GDM1 (cell line): ENCODE measurements around the gene BCLAF1.
"Not testable (repeated sequence)": the region's sequence is repeated elsewhere in the genome, so short reads cannot be mapped to it uniquely, and the experiment has no call there.

Source experiments
- DNase-seq: peaks from one replicate; lab custom pipeline; 2025; lab: John Stamatoyannopoulos, UW

Gene BCLAF1

DNA sequence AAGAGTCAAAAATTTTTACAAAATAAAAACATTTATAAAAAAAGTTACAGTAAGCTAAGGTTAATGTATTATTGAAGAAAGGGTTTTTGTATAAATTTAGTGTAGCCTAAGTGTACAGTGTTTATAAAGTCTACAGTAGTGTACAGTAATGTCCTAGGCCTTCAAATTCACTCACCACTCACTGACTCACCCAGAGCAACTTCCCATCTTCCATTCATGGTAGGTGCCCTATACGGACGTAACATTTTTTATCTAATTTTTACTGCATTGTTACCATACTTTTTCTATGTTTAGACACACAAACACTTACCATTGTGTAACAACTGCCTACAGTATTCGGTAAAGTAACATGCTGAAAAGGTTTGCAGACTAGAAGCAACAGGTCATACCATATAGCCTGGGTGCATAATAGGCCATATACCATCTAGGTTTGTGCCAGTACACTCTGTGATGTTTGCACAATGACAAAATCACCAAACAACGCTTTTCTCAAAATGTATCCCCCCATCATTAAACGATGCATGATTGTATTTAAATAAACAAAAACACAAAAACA lies 45.5 kb downstream of the BCLAF1 start:
- DNase-seq: no peak

DNA sequence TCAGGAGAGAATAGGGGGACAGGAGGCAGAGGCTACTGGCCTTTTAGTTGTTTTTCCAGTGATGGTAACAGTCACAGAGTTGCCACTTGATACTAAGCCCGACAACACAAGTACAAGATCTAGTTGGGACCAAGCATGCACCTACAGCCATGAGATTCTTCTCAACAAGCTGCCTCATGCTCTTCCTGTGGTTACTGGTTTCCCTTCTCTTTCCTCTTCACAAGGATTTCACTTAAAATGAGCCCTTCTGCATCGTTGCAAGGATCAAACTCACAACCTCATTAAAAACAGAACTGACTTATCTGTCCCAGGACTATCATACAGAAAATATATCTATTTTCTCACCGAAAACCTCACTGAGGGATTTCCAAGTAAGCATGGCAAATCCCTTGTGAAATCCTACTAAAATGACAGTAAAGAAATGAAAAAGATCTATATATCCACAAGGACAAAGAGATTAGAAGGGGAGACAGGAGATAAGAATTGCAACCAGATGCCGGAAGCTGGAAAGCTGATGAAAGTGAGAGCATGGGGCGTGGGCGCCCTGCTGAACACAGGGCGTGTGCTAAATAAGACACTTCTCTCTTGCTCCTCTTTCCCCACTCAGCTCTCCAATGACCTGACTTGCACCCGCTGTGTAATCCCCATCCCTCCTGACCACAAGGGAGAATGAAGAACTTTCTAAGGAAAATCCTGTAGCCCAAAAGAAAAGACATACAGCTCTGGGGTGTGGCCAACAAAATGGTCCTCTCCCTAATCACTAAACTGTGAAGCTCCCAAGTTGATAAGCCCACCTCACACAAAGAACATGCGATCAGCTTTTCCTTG lies 53.0 kb downstream of the BCLAF1 start:
- peak; percentile 45 for DNase-seq

DNA sequence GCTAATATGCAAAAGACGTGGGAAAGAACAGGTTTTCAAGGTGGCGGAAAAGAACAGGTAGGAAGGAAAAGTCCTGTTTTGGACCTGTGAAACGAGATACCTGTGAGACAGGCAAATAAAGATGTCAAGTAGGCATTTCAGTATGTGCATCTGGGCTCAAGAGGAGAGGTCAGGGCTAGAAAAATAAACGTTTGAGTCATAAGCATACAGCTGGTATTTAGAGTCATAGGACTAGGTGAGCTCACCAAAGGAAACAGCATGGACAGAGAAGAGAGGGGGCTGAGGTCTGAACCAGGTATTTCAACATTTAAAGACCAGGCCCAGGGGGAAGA lies 54.4 kb downstream of the BCLAF1 start:
- DNase-seq: no peak

DNA sequence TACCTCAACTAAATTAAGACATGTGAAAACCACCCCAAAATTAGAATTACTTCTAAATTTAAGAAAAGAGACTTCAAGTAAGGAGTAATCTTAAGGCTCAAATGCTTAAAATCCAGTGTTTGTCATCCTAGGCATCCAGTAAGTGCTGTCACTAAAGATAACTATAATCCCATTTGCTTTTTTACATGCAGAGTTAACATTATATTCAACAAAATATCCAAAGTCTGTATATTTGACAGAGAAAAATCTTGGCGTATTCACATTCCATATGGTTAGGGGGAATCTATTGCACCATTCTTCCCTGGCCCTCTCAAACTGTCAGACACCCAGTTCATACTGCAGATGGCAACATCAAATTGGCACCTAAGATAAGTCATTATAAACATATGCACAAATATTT lies 56.9 kb downstream of the BCLAF1 start:
- no peak for DNase-seq

DNA sequence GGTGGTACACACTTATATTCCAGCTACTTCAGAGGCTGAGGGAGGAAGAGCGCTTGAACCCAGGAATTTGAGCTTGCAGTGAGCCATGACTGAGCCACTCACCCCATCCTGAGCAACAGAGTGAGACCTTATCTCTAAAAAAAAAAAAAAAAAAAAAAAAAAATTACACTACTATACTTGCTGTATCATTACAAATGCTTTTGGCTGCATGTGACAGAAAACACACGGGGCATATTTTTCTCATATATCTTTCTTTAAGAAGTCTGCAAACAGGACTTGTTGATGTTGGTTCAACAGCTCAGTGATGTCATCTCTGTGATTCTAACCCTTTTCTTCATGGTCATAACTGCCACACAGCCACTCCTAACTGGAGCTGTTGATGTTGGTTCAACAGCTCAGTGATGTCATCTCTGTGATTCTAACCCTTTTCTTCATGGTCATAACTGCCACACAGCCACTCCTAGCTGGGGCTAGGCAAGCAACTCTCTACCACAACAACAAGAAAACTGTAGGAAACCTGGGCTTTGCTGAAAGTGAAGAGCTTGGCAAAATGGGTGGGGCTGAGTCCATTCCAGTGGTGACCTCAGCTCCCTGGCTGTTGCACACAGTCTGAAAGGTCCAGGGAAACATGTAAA lies 59.3 kb downstream of the BCLAF1 start:
- DNase-seq: no peak

DNA sequence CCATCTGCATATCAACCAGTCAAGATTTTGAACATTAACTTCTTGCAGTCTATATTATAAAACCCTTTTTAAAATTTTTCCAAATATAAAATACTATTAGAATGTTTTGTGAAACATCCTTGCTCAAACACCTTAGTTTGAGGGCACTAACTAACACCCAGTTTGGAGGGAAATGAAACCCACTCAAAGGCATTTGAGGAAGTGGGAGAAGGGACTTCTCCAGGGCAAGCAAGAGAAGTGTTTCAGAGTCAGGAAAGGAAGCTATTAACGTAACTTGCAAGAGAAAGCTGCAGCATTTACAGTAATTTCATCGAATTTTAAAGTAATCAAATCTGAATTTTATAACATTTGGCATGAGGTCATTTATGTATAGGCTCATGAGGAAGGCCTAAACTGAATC lies 60.8 kb downstream of the BCLAF1 start:
- no peak for DNase-seq

DNA sequence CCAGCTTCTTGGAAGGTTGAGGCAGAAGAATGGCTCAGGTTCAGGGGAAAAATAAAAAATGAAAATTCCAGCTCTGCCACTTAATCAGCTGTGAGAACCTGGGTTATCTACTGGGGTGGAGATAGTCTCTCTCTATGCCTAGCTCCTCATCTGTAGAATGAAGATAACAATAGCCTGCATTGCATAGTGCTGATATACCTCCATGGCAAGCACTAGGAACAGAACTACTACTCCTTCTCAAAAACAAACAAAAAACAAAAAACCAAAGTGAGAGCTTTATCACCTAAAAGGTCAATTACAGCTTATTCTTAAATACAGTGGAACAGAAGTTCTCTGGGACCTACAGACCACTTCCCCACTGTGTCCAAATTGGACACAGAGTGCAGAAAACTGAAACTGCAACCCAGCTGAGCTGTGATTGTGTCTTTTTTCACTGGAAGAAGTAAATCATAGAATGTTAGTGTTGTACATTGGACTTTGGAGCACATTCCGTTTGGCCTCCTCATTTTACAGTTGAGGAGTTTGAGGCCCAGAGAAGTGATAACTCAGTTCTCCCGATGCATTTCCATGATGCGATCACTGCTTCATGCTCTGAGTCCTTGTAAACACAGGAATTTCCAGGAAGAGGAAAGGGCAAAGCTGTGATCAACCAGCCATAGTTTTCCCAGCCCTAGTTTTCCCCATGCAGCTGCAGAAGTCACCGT lies 62.8 kb downstream of the BCLAF1 start:
- no peak for DNase-seq

DNA sequence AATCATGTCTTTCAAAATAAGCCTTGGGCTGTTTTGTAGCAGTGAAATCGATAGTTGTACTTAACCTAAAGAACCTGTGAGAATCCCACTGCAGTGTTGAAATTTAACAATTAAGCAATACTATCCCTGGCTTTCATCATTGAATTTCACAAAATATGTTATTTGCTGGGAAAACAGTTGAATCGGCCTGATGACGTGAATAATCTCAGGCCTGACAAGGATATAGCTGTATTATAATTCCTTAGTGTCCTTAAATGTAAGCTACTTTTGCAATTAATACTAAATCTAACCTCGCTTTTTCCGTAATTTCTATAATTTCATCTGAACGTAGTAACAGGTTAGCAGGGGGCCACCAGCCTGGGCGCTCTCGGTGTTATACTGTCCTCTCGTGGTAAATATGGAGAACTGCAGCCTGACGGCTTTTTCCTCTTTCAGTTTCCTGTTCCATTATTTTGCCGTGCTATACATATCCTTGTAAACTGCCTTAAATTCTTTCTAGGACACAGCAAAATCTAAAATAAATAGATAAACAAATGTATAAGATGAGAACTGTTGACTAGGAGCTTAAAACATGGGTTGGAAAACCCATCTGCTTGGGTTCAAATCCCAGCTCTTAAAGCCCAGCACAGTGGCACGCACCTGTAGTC lies 63.5 kb downstream of the BCLAF1 start:
- DNase-seq: no peak

DNA sequence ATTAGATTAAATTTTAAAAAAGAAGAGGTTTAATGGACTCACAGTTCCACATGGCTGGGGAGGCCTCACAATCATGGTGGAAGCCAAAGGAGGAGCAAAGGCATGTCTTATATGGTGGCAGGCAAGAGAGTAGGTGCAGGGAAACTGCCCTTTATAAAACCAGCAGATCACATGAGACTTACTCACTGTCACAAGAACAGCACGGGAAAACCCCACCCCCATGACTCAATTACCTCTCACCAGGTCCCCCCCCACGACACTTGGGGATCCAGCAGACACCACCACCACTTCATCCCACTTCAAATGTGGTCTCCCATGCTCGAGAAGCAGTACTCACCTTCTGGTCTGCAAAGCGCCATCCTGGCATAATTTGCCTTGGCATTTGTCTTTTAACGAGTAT lies 64.2 kb downstream of the BCLAF1 start:
- no peak for DNase-seq

DNA sequence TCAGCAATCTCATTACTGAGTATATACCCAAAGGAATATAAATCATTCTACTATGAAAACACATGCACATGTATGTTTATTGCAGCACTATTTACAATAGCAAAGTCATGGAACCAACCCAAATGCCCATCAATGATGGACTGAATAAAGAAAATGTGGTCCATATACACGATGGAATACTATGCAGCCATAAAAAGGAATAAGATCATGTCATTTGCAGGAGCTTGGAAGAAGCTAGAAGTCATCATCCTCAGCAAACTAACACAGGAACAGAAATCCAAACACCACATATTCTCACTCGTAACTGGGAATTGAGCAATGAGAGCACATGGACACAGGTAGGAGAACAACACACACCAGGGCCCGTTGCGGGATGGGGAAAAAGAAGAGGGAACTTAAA lies 64.7 kb downstream of the BCLAF1 start:
- DNase-seq: not testable (repeated sequence)

DNA sequence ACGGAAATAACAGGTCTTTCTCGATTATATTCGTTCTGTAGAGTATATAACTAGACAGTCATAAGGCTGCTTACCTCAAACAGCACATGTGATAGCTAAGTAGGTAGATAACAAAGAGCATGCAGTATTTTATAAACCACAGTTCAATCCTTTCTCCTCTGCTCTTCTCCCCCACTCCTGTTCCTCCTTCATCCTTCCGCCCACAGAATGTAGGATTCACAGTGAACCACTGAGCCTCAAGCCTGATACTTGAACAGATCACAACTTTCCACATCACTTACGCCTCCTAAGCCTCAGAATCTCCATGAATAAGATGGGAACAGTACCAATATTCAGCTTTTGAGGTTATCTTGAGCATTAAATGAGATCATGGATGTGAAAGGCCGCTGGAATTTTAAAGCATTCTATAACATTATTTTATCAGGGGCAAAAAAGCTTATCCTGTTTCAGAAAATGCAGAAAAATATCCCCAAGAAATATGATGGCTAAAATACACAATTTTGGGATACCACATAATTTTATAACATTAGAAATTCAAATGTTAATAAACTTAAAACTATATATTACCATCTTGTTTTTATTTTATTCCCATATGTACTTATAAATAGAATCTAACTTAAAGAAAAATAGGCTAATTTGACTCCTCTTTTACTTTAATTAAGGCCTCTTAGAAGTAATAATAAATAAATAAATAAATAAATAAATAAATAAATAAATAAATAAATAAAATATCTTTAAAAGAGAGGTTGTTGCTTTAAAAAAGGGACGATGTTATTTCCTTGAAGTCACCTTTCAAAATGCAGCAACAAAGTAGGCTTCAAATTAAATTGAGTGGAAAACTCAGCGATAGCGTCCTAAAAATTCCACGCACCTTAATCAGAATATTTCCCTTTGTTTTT lies 72.9 kb downstream of the BCLAF1 start:
- no peak for DNase-seq

DNA sequence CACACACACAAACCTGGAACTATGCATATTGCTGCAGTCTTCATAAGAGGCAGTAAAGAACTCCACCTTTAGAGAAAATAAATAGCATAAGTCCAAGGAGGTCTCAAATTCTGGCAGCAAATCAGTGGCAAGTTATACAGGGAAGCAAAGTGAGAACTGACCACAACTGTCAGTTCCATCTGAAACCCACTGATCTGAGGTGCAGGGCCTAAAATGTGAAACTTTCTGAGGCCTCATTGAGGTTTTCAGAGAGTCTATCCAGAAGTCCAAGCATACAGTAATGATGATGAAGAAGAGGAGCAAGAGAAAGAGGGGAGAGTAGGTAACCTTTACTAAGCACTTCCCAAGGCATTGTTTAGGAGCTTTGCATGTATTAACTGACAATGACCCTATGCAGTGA lies 75.8 kb downstream of the BCLAF1 start:
- no peak for DNase-seq

DNA sequence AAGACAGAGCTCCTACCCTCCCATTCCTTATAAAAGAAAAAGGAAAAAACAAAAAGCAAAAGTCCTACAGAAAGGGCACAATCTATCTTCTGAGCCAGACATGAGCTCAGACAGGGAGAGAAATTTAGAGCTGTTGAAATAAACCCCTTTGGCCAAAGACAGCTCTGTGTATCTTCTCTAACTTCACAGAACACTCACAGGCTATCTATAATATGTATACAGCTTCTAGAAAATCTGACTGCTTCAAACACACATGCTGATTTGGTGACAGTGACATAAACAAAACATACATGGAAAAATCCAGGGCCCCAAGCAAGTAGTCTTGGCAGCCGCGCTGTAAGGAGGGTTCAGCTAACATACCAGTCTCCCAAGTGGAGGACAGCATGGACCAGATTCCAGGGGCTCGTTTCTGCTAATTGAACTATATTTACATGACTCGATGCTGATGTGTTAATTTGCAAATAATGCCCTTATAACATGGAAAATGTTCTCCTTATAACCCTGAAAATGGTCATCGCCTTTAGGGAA lies 76.6 kb downstream of the BCLAF1 start:
- DNase-seq: no peak

DNA sequence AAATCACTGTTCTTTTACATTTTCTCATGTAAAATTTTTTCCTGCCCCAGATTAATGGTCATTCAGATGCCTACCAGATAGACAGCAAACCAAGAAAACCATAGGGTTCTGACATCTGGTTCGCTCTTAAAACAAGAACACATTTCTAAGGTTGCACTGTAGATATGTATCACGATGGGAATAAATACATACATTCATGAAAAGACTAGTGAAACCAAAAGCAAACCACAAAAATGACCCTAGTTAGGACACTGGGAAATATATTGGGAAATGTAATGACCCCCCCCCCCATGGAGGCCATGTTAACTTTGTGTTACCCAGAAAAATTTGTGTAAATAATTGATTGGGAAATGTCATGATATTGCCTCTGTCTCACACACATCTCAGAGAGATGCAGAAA lies 77.0 kb downstream of the BCLAF1 start:
- no peak for DNase-seq

DNA sequence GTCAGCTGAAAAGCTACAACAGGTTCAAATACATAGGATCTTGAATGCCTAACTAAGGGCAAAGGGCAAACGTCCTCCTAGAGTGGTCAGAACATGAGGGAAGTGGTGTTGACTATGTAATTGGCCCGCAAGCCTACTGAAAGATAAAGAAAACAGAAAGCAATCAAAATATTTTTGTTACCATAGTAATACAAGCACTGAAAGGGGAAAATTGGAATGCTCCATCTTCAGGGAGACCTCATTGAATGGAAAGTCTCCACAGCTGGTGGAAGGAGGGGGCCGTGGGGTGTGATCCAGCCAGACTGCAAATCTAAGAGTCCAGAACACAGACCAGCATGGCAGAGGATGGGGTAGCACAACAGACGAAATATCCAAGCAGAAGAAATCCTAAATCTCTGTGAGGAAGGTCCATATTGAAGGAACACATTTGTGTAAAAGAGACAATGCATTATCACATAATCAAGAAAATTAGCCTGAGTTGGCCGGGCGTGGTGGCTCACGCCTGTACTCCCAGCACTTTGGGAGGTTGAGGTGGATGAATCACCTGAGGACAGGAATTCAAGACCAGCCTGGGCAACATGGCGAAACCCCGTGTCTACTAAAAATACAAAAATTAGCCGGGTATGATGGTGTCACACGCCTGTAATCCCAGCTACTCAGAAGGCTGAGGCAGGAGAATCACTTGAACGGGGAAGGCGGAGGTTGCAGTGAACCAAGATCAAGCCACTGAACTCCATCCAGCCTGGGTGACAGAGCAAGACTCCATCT lies 79.1 kb downstream of the BCLAF1 start:
- DNase-seq: no peak

DNA sequence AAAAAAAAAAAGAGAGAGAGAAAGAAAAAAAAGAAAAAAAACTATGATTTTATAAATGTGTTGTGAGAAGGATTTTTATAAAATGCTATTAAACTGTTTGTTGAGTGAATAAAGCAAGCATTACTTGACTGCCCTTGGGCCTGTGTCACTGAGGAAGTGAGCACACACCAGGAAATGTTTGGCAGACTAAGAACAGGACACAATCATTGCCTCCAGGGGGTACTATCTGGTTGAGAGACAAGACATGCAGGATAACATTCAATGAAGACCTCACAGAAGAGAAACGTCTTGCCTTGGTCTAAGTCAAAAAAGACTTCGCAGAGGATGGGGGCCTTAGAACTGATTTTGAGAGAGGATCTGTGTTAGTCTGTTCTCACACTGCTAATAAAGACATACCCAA lies 80.2 kb downstream of the BCLAF1 start:
- DNase-seq: no peak

DNA sequence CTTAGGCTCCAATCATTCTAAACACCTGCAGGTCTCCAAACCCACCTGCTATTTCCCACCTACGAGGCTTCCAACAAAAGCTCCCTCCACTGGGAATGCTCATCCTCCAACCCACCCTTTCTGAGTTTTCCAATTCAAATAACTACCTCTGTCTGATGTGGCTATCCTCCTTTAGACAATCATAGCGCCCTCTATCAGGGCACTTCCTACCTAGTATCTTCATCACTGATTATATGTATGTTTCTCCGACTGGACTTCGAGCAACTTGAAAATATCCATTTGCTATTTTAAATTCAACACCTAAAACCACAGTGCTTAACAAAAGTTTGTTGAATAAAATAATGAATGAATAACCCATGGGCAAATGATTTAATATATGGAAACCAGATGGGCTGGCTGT lies 80.9 kb downstream of the BCLAF1 start:
- no peak for DNase-seq
